H1 (cell line): ENCODE results near the gene MYO5B. TPM values are rescaled to one million over a fixed set of nuclear protein-coding genes. Genes with fewer than 3 reads are reported as not detected.

Source experiments
- CTCF ChIA-PET: fragments of 300-600 bp; sonication (Branson Sonifier 250); formaldehyde crosslinking; loops from one replicate; lab custom pipeline; 2021; ENCODE audit not compliant: partially characterized antibody; lab: Charles Lee
- POLR2A ChIA-PET: fragments of 300-600 bp; sonication (Branson Sonifier 250); formaldehyde crosslinking; loops from one replicate; lab custom pipeline; 2021; ENCODE audit warnings: inconsistent platforms; ENCODE audit not compliant: partially characterized antibody; lab: Charles Lee
- DNase-seq, 2 experiments: peaks; one replicate each; pipeline versions ENCODE4 v3.0.0 to v3.0.0-alpha.2; 2010 to 2022; ENCODE audit warnings: low spot score in 2 of 2, low read depth in 1 of 2, mixed read lengths in 1 of 2
- FAIRE-seq: peaks from 2 replicates; lab custom pipeline; 2011; peaks lifted over from hg19 to GRCh38; lab: Jason Lieb, UNC
- H2AFZ ChIP-seq: 2 replicates; pipeline ENCODE4 v1.8.1; 2012; ENCODE audit warnings: low read length, inconsistent platforms
- H2AK5ac ChIP-seq: 2 replicates; pipeline ENCODE4 v1.6.1; 2013; ENCODE audit warnings: low read depth, low read length
- H2BK120ac ChIP-seq: replicated peaks from 2 replicates; pipeline ENCODE3; 2013; ENCODE audit warnings: low read depth, low read length, inconsistent platforms
- H2BK12ac ChIP-seq: 2 replicates; pipeline ENCODE4 v1.6.1; 2013; ENCODE audit warnings: low read depth, low read length
- H2BK15ac ChIP-seq: 2 replicates; pipeline ENCODE4 v1.6.1; 2013; ENCODE audit warnings: low read length
- H2BK20ac ChIP-seq: 2 replicates; pipeline ENCODE4 v1.6.1; 2013; ENCODE audit warnings: low read length
- H2BK5ac ChIP-seq: 2 replicates; pipeline ENCODE4 v1.6.1; 2013; ENCODE audit warnings: low read depth, low read length
- H3K14ac ChIP-seq: 2 replicates; pipeline ENCODE4 v1.6.1; 2013; ENCODE audit warnings: inconsistent platforms; ENCODE audit not compliant: insufficient read length
- H3K18ac ChIP-seq: 2 replicates; pipeline ENCODE4 v1.6.1; 2013; ENCODE audit warnings: low read length; ENCODE audit errors: extremely low read depth
- H3K23ac ChIP-seq: 2 replicates; pipeline ENCODE4 v1.6.1; 2013; ENCODE audit warnings: inconsistent platforms; ENCODE audit not compliant: insufficient read length
- H3K23me2 ChIP-seq: 2 replicates; pipeline ENCODE4 v1.6.1; 2013; ENCODE audit warnings: low read depth, low read length
- H3K27ac ChIP-seq: 2 replicates; pipeline ENCODE4 v1.6.1; 2011; ENCODE audit warnings: low read depth, low read length, inconsistent platforms
- H3K27me3 ChIP-seq, 4 experiments: replicated peaks in 1 of 4; 1 replicate in 1 of 4; 2 replicates in 3 of 4; pipeline versions ENCODE4 v1.6.1 to v1.8.1; 2011 to 2013; ENCODE audit warnings: low read length in 3 of 4, mild to moderate bottlenecking in 3 of 4, inconsistent platforms in 2 of 4, mixed read lengths in 2 of 4, moderate library complexity in 1 of 4; ENCODE audit not compliant: control insufficient read depth in 3 of 4, insufficient read depth in 3 of 4; ENCODE audit errors: extremely low read depth in 1 of 4
- H3K36me3 ChIP-seq, 4 experiments: 2 replicates each; pipeline versions ENCODE4 v1.6.1 to v1.8.1; 2011 to 2013; ENCODE audit warnings: mild to moderate bottlenecking in 4 of 4, low read length in 3 of 4, moderate library complexity in 2 of 4, control low read depth in 1 of 4, inconsistent platforms in 1 of 4; ENCODE audit not compliant: insufficient read depth in 4 of 4, control insufficient read depth in 2 of 4
- H3K4ac ChIP-seq: replicated peaks from 2 replicates; pipeline ENCODE3; 2013; ENCODE audit warnings: low read length, low read depth, mixed read lengths, inconsistent platforms; ENCODE audit not compliant: insufficient read length
- H3K4me1 ChIP-seq, 4 experiments: replicated peaks in 1 of 4; 1 replicate in 1 of 4; 2 replicates in 3 of 4; pipeline versions ENCODE4 v1.6.1 to v1.8.1; 2011 to 2013; ENCODE audit warnings: low read length in 3 of 4, inconsistent platforms in 2 of 4, mixed read lengths in 1 of 4; ENCODE audit not compliant: insufficient read depth in 4 of 4, control insufficient read depth in 3 of 4
- H3K4me2 ChIP-seq, 2 experiments: 2 replicates each; pipeline versions ENCODE4 v1.6.1 to v1.8.1; 2011 to 2013; ENCODE audit warnings: low read depth in 2 of 2, low read length in 2 of 2, control low read depth in 1 of 2, inconsistent platforms in 1 of 2, mild to moderate bottlenecking in 1 of 2; ENCODE audit not compliant: insufficient read depth in 1 of 2
- H3K4me3 ChIP-seq, 4 experiments: fragments of 200-600, 300-600 bp in 1 of 4; sonication (generic), shearing (Covaris generic), sonication (Bioruptor Twin) in 1 of 4; 2 replicates each; pipeline versions ENCODE4 v1.5.1 to v1.8.1; 2011 to 2016; ENCODE audit warnings: low read length in 4 of 4, low read depth in 3 of 4, control low read depth in 2 of 4, inconsistent platforms in 2 of 4, mild to moderate bottlenecking in 2 of 4, mixed read lengths in 1 of 4, moderate library complexity in 1 of 4; ENCODE audit not compliant: insufficient read depth in 2 of 4; ENCODE audit errors: extremely low read depth in 1 of 4
- H3K56ac ChIP-seq: replicated peaks from 2 replicates; pipeline ENCODE3; 2013; ENCODE audit warnings: low read depth, mild to moderate bottlenecking, mixed read lengths, low read length, inconsistent platforms; ENCODE audit not compliant: insufficient read length
- H3K79me1 ChIP-seq: 2 replicates; pipeline ENCODE4 v1.6.1; 2013; ENCODE audit warnings: low read depth, low read length, control low read depth
- H3K79me2 ChIP-seq, 2 experiments: 2 replicates each; pipeline versions ENCODE4 v1.6.1 to v1.8.1; 2012 to 2013; ENCODE audit warnings: low read length in 2 of 2, mild to moderate bottlenecking in 2 of 2, inconsistent platforms in 1 of 2; ENCODE audit not compliant: insufficient read depth in 2 of 2, control insufficient read depth in 1 of 2
- H3K9ac ChIP-seq, 4 experiments: replicated peaks in 1 of 4; 1 replicate in 1 of 4; 2 replicates in 3 of 4; pipeline versions ENCODE4 v1.6.1 to v1.8.1; 2011 to 2013; ENCODE audit warnings: low read depth in 3 of 4, low read length in 3 of 4, control low read depth in 2 of 4, mild to moderate bottlenecking in 2 of 4, moderate library complexity in 2 of 4, inconsistent platforms in 1 of 4; ENCODE audit errors: extremely low read depth in 1 of 4
- H3K9me3 ChIP-seq, 2 experiments: 2 replicates each; pipeline versions ENCODE4 v1.6.1 to v1.8.1; 2012 to 2013; ENCODE audit warnings: mild to moderate bottlenecking in 2 of 2, moderate library complexity in 2 of 2, control low read depth in 1 of 2, inconsistent platforms in 1 of 2, low read depth in 1 of 2, low read length in 1 of 2, mixed read lengths in 1 of 2; ENCODE audit not compliant: insufficient read depth in 2 of 2
- H4K20me1 ChIP-seq, 2 experiments: replicated peaks in 1 of 2; 2 replicates each; pipeline versions ENCODE3 to v1.8.1; 2011 to 2013; ENCODE audit warnings: inconsistent platforms in 2 of 2, low read length in 2 of 2, mild to moderate bottlenecking in 1 of 2; ENCODE audit not compliant: insufficient read depth in 2 of 2, control insufficient read depth in 1 of 2
- H4K5ac ChIP-seq: 2 replicates; pipeline ENCODE4 v1.6.1; 2013; ENCODE audit warnings: low read length, low read depth, mixed read lengths, inconsistent platforms; ENCODE audit not compliant: insufficient read length
- H4K8ac ChIP-seq: 2 replicates; pipeline ENCODE4 v1.8.0; 2013; ENCODE audit warnings: mild to moderate bottlenecking, moderate library complexity, low read length, inconsistent platforms; ENCODE audit not compliant: insufficient read depth; ENCODE audit errors: extremely low read depth
- H4K91ac ChIP-seq: replicated peaks from 2 replicates; pipeline ENCODE3; 2013; ENCODE audit warnings: low read length, mixed read lengths, inconsistent platforms; ENCODE audit not compliant: insufficient read length
- CEBPB ChIP-seq: IDR thresholded peaks from 2 replicates; pipeline ENCODE4 v1.6.1; 2012; ENCODE audit warnings: low read depth, low read length
- JUND ChIP-seq: IDR thresholded peaks from 2 replicates; pipeline ENCODE4 v1.6.1; 2011; ENCODE audit warnings: mild to moderate bottlenecking, improper control_type of control experiment, low read length
- POU5F1 ChIP-seq: IDR thresholded peaks from 2 replicates; pipeline ENCODE4 v1.6.1; 2011; ENCODE audit warnings: low read depth, mild to moderate bottlenecking, low read length, moderate library complexity
- WGBS, 2 experiments: shearing (Covaris generic) in 1 of 2; methylation state at CpG; one replicate each; pipeline versions ENCODE4 v1.1.6 to v1.1.7; 2013 to 2015; ENCODE audit warnings: low lambda C conversion rate in 2 of 2, mixed read lengths in 2 of 2, inconsistent platforms in 1 of 2, low coverage in 1 of 2, missing lambda C conversion rate in 1 of 2; ENCODE audit not compliant: insufficient replicate concordance in 2 of 2, insufficient coverage in 1 of 2, insufficient read length in 1 of 2; ENCODE audit errors: extremely low coverage in 1 of 2, missing lambda C conversion rate in 1 of 2; 5-methylcytosine and 5-hydroxymethylcytosine counted together
- polyA plus RNA-seq, 7 experiments: library from polyadenylated mRNA; depleted of rRNA in 3 of 7; stranded (reverse) in 5 of 7; unstranded in 2 of 7; fragments of >200 nt in 5 of 7; fragments of 200-250 nt in 2 of 7; gene quantifications; 1 replicate in 5 of 7; 2 replicates in 1 of 7; 4 replicates in 1 of 7; pipeline versions ENCODE4 v1.2.1 to v1.2.3, GENCODE V29; 2011 to 2013; ENCODE audit warnings: missing spikeins in 2 of 7, mixed read lengths in 2 of 7
- total RNA-seq: library from RNA; stranded (reverse); fragmentation: NEBNext Ultra II Directional; extraction: Animal tissue kit (Norgen Biotek cat#: 25700); gene quantifications from 2 replicates; pipeline ENCODE4 v1.2.1, GENCODE V29; 2021
- TF ChIP-seq, protein P1 (sequence below): IDR thresholded peaks from 2 replicates; pipeline ENCODE4 v1.6.1; 2012; ENCODE audit warnings: low read length, inconsistent platforms

MYO5B gene
- total and polyA plus RNA-seq, 2 of the 8 experiments (the other 6 are each of a cell fraction or from before 2014, with no cell fraction given): 6.4 to 7.7 TPM

DNA sequence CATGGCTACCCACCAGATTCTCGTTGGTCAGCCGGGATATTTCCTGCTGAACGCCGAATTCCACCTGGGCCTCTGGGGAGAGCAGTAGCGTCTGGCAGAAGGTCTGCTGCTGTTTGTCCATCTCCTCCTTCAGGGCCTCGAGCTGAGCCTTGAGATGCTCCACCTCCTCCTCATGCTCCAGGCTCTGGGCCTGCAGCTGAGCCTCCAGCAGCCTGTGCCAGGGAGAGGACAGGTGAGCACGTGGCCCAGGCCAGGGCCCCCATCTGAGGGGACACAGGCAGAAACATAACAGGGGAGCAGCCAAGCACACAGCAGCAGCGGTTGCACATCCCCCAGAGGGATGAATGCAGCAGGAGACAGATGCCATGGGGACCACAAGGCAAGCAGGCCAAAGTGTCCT, 341.5 kb downstream of the MYO5B start:
- H3K14ac ChIP-seq: no peak overlapping the region
- DNase-seq: no peak
- no peak overlapping the region for H3K4me3 ChIP-seq
- no peak overlapping the region for H3K4ac ChIP-seq
- H2BK12ac ChIP-seq: no peak overlapping the region
- H4K20me1 ChIP-seq: peaks cover 0 to 2% of the 10 kb centered on the region in 2 experiments
- 0 out of 2 replicates have a peak overlapping the region, but pooled peaks have one; percentile 21 for H4K8ac ChIP-seq
- no peaks in the 10 kb centered on the region for H3K79me2 ChIP-seq
- H3K4me1 ChIP-seq: peaks cover under 1 to 11% (median 5%) of the 10 kb centered on the region in 4 experiments
- TF ChIP-seq CEBPB (no peak), POU5F1 (no peak), JUND (no peak)
- TF ChIP-seq, protein P1, sequence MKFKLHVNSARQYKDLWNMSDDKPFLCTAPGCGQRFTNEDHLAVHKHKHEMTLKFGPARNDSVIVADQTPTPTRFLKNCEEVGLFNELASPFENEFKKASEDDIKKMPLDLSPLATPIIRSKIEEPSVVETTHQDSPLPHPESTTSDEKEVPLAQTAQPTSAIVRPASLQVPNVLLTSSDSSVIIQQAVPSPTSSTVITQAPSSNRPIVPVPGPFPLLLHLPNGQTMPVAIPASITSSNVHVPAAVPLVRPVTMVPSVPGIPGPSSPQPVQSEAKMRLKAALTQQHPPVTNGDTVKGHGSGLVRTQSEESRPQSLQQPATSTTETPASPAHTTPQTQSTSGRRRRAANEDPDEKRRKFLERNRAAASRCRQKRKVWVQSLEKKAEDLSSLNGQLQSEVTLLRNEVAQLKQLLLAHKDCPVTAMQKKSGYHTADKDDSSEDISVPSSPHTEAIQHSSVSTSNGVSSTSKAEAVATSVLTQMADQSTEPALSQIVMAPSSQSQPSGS: no peak
- TF ChIP-seq, all 59 proteins: peak for 0
- ChIA-PET POLR2A (no interaction called here), CTCF (interaction anchor here (0.8 to 14.2 kb wide), 4 partner anchors 6 to 350 kb away, joined by 3 to 157 read pairs (median 4); no protein-coding TSS in a partner anchor)
- H3K18ac ChIP-seq: no peak overlapping the region
- H2BK120ac ChIP-seq: no peak overlapping the region
- 91% methylated on average over 8 of the region's 8 CpGs; no CpG with 5 or more reads in 1 of the 2 experiments for WGBS, 2 experiments
- no peak overlapping the region for H2BK20ac ChIP-seq
- H3K27me3 ChIP-seq: no peaks in the 10 kb centered on the region; a peak in 1 of 7 replicates
- H3K27ac ChIP-seq: no peak overlapping the region
- H3K23me2 ChIP-seq: no peaks in the 10 kb centered on the region
- H2BK5ac ChIP-seq: no peak overlapping the region
- no peaks in the 10 kb centered on the region for H3K9me3 ChIP-seq
- H3K56ac ChIP-seq: no peak overlapping the region
- FAIRE-seq: no peak
- H2BK15ac ChIP-seq: no peak overlapping the region
- no peak overlapping the region for H4K5ac ChIP-seq
- H4K91ac ChIP-seq: no peak overlapping the region
- H3K36me3 ChIP-seq: no peaks in the 10 kb centered on the region
- no peak overlapping the region for H3K23ac ChIP-seq
- H3K9ac ChIP-seq: no peak overlapping the region
- no peak overlapping the region; the same call in 1 of the 2 replicates for H2AK5ac ChIP-seq
- H3K79me1 ChIP-seq: no peaks in the 10 kb centered on the region
- H2AFZ ChIP-seq: no peak overlapping the region
- no peak overlapping the region for H3K4me2 ChIP-seq
